B cell (primary cell): ENCODE data around the gene PRDM13.

ENCODE experiments used
- CTCF ChIP-seq: fragments of 200-600 bp; IDR thresholded peaks from one replicate; pipeline ENCODE4 v1.8.0; 2022; ENCODE audit warnings: antibody characterized with exemption, mild to moderate bottlenecking
- EZH2 ChIP-seq: IDR thresholded peaks from 2 replicates; pipeline ENCODE4 v1.6.1; 2012; ENCODE audit warnings: borderline replicate concordance, low read depth, mild to moderate bottlenecking, moderate library complexity, low read length; ENCODE audit not compliant: insufficient read depth, poor library complexity, severe bottlenecking

DNA sequence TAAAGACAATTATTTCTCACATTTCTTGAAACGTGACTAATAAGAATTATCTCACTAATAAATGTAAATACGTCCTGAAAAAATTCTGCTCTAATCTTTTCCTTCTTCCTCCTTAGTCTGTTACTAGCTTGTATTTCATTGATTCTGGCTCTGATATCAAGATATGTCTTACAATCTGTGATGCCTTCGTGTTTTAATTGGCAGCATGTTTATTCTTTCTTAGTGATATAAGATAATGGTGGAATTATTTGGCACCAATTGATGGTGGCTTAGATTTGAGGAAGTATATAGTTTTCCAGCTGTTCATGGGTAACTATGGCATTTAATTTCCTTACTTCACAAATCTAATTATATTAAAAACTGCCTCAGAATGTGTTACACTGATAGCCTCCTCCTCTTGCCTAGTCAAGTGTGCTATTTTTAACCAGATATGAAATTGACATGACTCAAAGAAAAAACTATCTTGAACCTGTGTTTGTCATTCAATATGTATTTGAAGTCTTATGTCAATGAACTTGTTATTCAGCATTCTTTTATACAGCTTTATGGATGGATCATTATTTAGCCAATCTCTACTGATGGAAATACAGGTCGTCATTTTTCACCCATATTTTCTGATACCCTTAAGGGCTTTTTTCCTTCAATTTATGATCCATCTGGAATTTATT, 43.4 kb upstream of the PRDM13 start:
- no peak for TF ChIP-seq CTCF
- TF ChIP-seq EZH2, result no peak
